Sciatic nerve (tissue), 2 donors: ENCODE data around the gene SERPINA6. TPM values are rescaled to one million over a fixed set of nuclear protein-coding genes. Genes with fewer than 3 reads are reported as not detected.
"Not testable (repeated sequence)": the region's sequence is repeated elsewhere in the genome, so short reads cannot be mapped to it uniquely, and the experiment has no call there.

ENCODE experiments used
- ATAC-seq: fragments of 200-7000 bp; cut with Tn5 transposase; one replicate; pipeline ENCODE4 v1.9.1; 2020; ENCODE audit warnings: mild to moderate bottlenecking, moderate library complexity
- DNase-seq: peaks from one replicate; pipeline ENCODE4 v3.0.0-alpha.2; 2020; ENCODE audit warnings: low spot score
- intact Hi-C: fragments of 100-400 bp; cut with DNase I; formaldehyde crosslinking; loops from one replicate; pipeline ENCODE4 v1.14.2; 2022
- total RNA-seq: library from RNA; stranded (reverse); fragmentation: NEBNext Ultra II Directional; extraction: Animal tissue kit (Norgen Biotek cat#: 25700); gene quantifications from one replicate; pipeline ENCODE4 v1.2.1, GENCODE V29; 2021
- donor health status: DM: no; HTN: no; CAD: no.
- donor health status: DM: no; HTN: no; CAD: no.

The SERPINA6 gene
- total RNA-seq, 1 donor from 2014 or later, result not detected

GRCh38 chr14:94304243-94304642, 18.9 kb downstream of the SERPINA6 start:
- DNase-seq (no peak), ATAC-seq (no peak)
- intact Hi-C loops, result no loop called here

- intact Hi-C loops, result no loop called here
- DNase-seq (no peak), ATAC-seq (no peak)
Measured at GRCh38 chr14:94303111-94303510, 20.0 kb downstream of the SERPINA6 start.

GRCh38 chr14:94298130-94298529, 25.0 kb downstream of the SERPINA6 start:
- no peak for DNase-seq
- intact Hi-C loops, result no loop called here
- ATAC-seq, result no peak

DNA sequence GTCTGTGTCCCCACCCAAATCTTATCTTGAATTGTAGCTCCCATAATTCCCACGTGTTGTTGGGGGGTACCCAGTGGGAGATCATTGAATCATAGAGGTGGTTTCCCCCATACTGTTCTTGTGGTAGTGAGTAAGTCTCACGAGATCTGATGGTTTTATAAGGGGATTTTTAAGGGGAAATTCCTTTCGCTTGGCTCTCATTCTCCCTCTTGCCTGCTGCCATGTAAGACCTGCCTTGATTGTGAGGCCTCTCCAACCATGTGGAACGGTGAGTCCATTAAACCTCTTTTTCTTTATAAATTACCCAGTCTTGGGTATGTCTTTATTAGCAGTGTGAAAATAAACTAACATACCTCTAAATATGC, 27.0 kb downstream of the SERPINA6 start:
- intact Hi-C loops, DNase-seq, ATAC-seq: not testable (repeated sequence)

- intact Hi-C loops, result no loop called here
- ATAC-seq, result no peak
- DNase-seq, result no peak
Measured at GRCh38 chr14:94295360-94296180, 27.6 kb downstream of the SERPINA6 start.

DNA sequence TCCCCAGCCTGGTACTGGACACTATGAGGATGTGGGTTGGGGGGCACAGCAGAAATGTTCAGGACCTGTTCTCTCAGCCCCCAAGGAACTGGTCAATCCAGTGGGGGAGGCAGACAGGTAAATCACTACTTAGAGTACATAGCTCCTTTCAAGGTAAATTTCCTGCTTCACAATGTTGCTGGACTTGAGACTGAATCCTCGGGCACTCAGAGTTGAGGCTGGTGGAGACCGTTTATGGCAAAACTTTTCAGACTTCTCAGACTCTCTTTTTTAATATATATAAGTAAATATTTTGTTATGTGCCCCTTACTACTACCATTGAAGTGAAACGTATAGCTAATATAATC, 29.6 kb downstream of the SERPINA6 start:
- intact Hi-C loops, result no loop called here
- ATAC-seq (no peak), DNase-seq (no peak)

GRCh38 chr14:94292872-94293577, 30.1 kb downstream of the SERPINA6 start, which contains the start of gene SERPINA10:
SERPINA10 (minus strand) TSS chr14:94293268; CDS start chr14:94290593, 2,675 bp downstream.
- intact Hi-C loops, result no loop called here
- no peak for ATAC-seq
- DNase-seq, result no peak

- ATAC-seq (no peak), DNase-seq (no peak)
- intact Hi-C loops, result no loop called here
Measured at GRCh38 chr14:94292526-94292871, 30.6 kb downstream of the SERPINA6 start.

GRCh38 chr14:94291906-94292525, 31.1 kb downstream of the SERPINA6 start:
- intact Hi-C loops, result no loop called here
- DNase-seq (no peak), ATAC-seq (no peak)

GRCh38 chr14:94291159-94291905, 31.8 kb downstream of the SERPINA6 start:
- intact Hi-C loops, result no loop called here
- DNase-seq, result no peak
- ATAC-seq, result no peak

DNA sequence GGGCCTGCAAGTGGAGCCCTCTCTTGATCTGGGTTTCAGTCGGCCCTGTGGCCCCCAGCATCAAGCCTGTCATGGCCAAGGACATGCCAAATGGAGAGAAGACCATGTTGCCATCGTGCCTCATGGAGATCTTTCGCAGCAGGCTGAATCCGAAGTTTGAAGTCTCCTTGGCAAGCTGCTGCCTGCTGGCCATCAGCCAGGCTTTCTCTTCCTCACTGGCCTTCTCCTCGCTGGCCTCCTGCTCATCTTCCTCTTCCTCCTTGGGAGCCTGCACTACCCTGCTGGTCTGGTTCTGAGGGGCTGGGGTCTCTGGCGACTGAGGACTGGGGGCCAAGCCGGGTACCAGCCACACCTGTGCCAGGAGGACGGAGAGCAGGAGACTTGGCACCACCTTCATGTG, 32.9 kb downstream of the SERPINA6 start:
- no peak for DNase-seq
- ATAC-seq, result no peak
- intact Hi-C loops, result no loop called here

- ATAC-seq (no peak), DNase-seq (no peak)
- intact Hi-C loops, result no loop called here
Measured at GRCh38 chr14:94288610-94289465, 34.3 kb downstream of the SERPINA6 start.

GRCh38 chr14:94285158-94285557, 38.0 kb downstream of the SERPINA6 start:
- no peak for DNase-seq
- ATAC-seq, result no peak
- intact Hi-C loops, result no loop called here

DNA sequence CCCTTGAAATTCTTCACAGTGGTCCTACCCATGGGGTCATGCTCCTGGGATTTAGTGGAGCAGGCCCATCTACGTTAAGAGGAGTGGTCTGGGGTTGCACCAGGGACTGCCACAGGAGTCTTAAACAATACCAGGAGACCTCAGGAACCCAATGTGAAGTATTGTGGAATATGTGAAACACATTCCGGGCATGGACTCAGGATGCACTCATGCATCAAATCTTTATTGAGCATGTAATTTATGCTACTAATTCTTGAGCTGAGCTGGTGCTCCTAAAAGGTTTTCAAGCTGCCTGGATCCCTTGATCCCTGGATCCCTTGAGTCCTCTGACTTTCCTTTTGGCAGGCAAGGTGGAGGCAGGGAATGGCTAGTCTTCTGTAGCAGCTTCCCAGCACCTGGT, 38.9 kb downstream of the SERPINA6 start:
- ATAC-seq, result no peak
- intact Hi-C loops, result no loop called here
- DNase-seq, result no peak

- ATAC-seq (peak; percentile 68), DNase-seq (no peak)
- intact Hi-C loops, result no loop called here
Measured at GRCh38 chr14:94282991-94283723, 40.0 kb downstream of the SERPINA6 start.

DNA sequence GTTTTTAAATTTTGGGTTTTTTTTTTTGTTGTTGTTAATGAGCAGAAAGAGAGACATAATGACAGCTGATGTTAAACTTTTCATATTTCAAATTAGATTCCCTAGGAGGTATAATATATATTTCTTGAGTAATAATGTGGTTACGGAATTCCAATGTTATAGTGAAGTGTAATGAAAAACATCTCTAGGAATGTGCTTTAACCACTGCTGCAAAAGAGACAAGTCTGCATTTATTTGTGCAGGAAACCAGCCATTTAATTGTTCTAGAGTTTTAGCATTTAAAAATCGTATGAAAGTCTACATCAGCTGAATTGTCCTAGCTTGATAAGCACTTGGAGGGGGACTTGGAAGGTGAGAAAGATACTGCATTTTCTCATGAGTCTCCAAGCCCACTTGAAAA, 44.4 kb downstream of the SERPINA6 start:
- no peak for ATAC-seq
- DNase-seq, result no peak
- intact Hi-C loops, result no loop called here

DNA sequence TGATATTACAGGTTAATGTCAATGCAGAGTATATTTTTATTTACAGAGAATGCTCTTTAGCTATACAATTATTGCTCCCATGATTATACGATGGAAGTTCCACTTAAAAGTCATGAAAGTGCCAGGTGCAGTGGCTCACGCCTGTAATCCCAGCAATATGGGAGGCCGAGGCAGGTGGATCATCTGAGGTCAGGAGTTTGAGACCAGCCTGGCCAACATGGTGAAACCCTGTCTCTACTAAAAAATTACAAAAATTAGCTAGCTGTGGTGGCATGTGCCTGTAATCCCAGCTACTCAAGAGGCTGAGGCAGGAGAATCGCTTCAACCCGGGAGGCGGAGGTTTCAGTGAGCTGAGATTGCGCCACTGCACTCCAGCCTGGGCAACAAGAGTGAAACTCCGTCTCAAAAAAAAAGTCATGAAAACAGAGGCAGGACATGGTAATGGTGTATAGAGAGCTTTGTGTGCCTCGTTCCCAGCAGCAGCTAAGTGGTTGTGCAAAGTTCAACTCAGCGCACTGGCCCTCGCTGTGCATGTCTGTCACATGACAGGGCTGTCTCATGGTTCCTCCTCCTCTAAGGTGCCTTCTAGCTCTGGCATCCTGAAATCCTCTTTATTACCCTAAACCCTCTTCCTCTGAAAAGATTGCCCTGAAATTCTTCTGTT, 46.1 kb downstream of the SERPINA6 start:
- DNase-seq, ATAC-seq, intact Hi-C loops: not testable (repeated sequence)
